H1 (cell line): Measurements from ENCODE around the gene KDM6A. TPM values are rescaled to one million over a fixed set of nuclear protein-coding genes. Genes with fewer than 3 reads are reported as not detected.

Experiments
- CTCF ChIA-PET: fragments of 300-600 bp; sonication (Branson Sonifier 250); formaldehyde crosslinking; loops from one replicate; lab custom pipeline; 2021; ENCODE audit not compliant: partially characterized antibody; lab: Charles Lee
- POLR2A ChIA-PET: fragments of 300-600 bp; sonication (Branson Sonifier 250); formaldehyde crosslinking; loops from one replicate; lab custom pipeline; 2021; ENCODE audit warnings: inconsistent platforms; ENCODE audit not compliant: partially characterized antibody; lab: Charles Lee
- DNase-seq, 2 experiments: peaks; one replicate each; pipeline versions ENCODE4 v3.0.0 to v3.0.0-alpha.2; 2010 to 2022; ENCODE audit warnings: low spot score in 2 of 2, low read depth in 1 of 2, mixed read lengths in 1 of 2
- FAIRE-seq: peaks from 2 replicates; lab custom pipeline; 2011; peaks lifted over from hg19 to GRCh38; lab: Jason Lieb, UNC
- H2AFZ ChIP-seq: 2 replicates; pipeline ENCODE4 v1.8.1; 2012; ENCODE audit warnings: low read length, inconsistent platforms
- H2AK5ac ChIP-seq: 2 replicates; pipeline ENCODE4 v1.6.1; 2013; ENCODE audit warnings: low read depth, low read length
- H2BK120ac ChIP-seq: replicated peaks from 2 replicates; pipeline ENCODE3; 2013; ENCODE audit warnings: low read depth, low read length, inconsistent platforms
- H2BK12ac ChIP-seq: 2 replicates; pipeline ENCODE4 v1.6.1; 2013; ENCODE audit warnings: low read depth, low read length
- H2BK15ac ChIP-seq: 2 replicates; pipeline ENCODE4 v1.6.1; 2013; ENCODE audit warnings: low read length
- H2BK20ac ChIP-seq: 2 replicates; pipeline ENCODE4 v1.6.1; 2013; ENCODE audit warnings: low read length
- H2BK5ac ChIP-seq: 2 replicates; pipeline ENCODE4 v1.6.1; 2013; ENCODE audit warnings: low read depth, low read length
- H3K14ac ChIP-seq: 2 replicates; pipeline ENCODE4 v1.6.1; 2013; ENCODE audit warnings: inconsistent platforms; ENCODE audit not compliant: insufficient read length
- H3K18ac ChIP-seq: 2 replicates; pipeline ENCODE4 v1.6.1; 2013; ENCODE audit warnings: low read length; ENCODE audit errors: extremely low read depth
- H3K23ac ChIP-seq: 2 replicates; pipeline ENCODE4 v1.6.1; 2013; ENCODE audit warnings: inconsistent platforms; ENCODE audit not compliant: insufficient read length
- H3K23me2 ChIP-seq: 2 replicates; pipeline ENCODE4 v1.6.1; 2013; ENCODE audit warnings: low read depth, low read length
- H3K27ac ChIP-seq: 2 replicates; pipeline ENCODE4 v1.6.1; 2011; ENCODE audit warnings: low read depth, low read length, inconsistent platforms
- H3K27me3 ChIP-seq, 4 experiments: replicated peaks in 1 of 4; 1 replicate in 1 of 4; 2 replicates in 3 of 4; pipeline versions ENCODE4 v1.6.1 to v1.8.1; 2011 to 2013; ENCODE audit warnings: low read length in 3 of 4, mild to moderate bottlenecking in 3 of 4, inconsistent platforms in 2 of 4, mixed read lengths in 2 of 4, moderate library complexity in 1 of 4; ENCODE audit not compliant: control insufficient read depth in 3 of 4, insufficient read depth in 3 of 4; ENCODE audit errors: extremely low read depth in 1 of 4
- H3K36me3 ChIP-seq, 4 experiments: 2 replicates each; pipeline versions ENCODE4 v1.6.1 to v1.8.1; 2011 to 2013; ENCODE audit warnings: mild to moderate bottlenecking in 4 of 4, low read length in 3 of 4, moderate library complexity in 2 of 4, control low read depth in 1 of 4, inconsistent platforms in 1 of 4; ENCODE audit not compliant: insufficient read depth in 4 of 4, control insufficient read depth in 2 of 4
- H3K4ac ChIP-seq: replicated peaks from 2 replicates; pipeline ENCODE3; 2013; ENCODE audit warnings: low read length, low read depth, mixed read lengths, inconsistent platforms; ENCODE audit not compliant: insufficient read length
- H3K4me1 ChIP-seq, 4 experiments: replicated peaks in 1 of 4; 1 replicate in 1 of 4; 2 replicates in 3 of 4; pipeline versions ENCODE4 v1.6.1 to v1.8.1; 2011 to 2013; ENCODE audit warnings: low read length in 3 of 4, inconsistent platforms in 2 of 4, mixed read lengths in 1 of 4; ENCODE audit not compliant: insufficient read depth in 4 of 4, control insufficient read depth in 3 of 4
- H3K4me2 ChIP-seq, 2 experiments: 2 replicates each; pipeline versions ENCODE4 v1.6.1 to v1.8.1; 2011 to 2013; ENCODE audit warnings: low read depth in 2 of 2, low read length in 2 of 2, control low read depth in 1 of 2, inconsistent platforms in 1 of 2, mild to moderate bottlenecking in 1 of 2; ENCODE audit not compliant: insufficient read depth in 1 of 2
- H3K4me3 ChIP-seq, 4 experiments: fragments of 200-600, 300-600 bp in 1 of 4; sonication (generic), shearing (Covaris generic), sonication (Bioruptor Twin) in 1 of 4; 2 replicates each; pipeline versions ENCODE4 v1.5.1 to v1.8.1; 2011 to 2016; ENCODE audit warnings: low read length in 4 of 4, low read depth in 3 of 4, control low read depth in 2 of 4, inconsistent platforms in 2 of 4, mild to moderate bottlenecking in 2 of 4, mixed read lengths in 1 of 4, moderate library complexity in 1 of 4; ENCODE audit not compliant: insufficient read depth in 2 of 4; ENCODE audit errors: extremely low read depth in 1 of 4
- H3K56ac ChIP-seq: replicated peaks from 2 replicates; pipeline ENCODE3; 2013; ENCODE audit warnings: low read depth, mild to moderate bottlenecking, mixed read lengths, low read length, inconsistent platforms; ENCODE audit not compliant: insufficient read length
- H3K79me1 ChIP-seq: 2 replicates; pipeline ENCODE4 v1.6.1; 2013; ENCODE audit warnings: low read depth, low read length, control low read depth
- H3K79me2 ChIP-seq, 2 experiments: 2 replicates each; pipeline versions ENCODE4 v1.6.1 to v1.8.1; 2012 to 2013; ENCODE audit warnings: low read length in 2 of 2, mild to moderate bottlenecking in 2 of 2, inconsistent platforms in 1 of 2; ENCODE audit not compliant: insufficient read depth in 2 of 2, control insufficient read depth in 1 of 2
- H3K9ac ChIP-seq, 4 experiments: replicated peaks in 1 of 4; 1 replicate in 1 of 4; 2 replicates in 3 of 4; pipeline versions ENCODE4 v1.6.1 to v1.8.1; 2011 to 2013; ENCODE audit warnings: low read depth in 3 of 4, low read length in 3 of 4, control low read depth in 2 of 4, mild to moderate bottlenecking in 2 of 4, moderate library complexity in 2 of 4, inconsistent platforms in 1 of 4; ENCODE audit errors: extremely low read depth in 1 of 4
- H3K9me3 ChIP-seq, 2 experiments: 2 replicates each; pipeline versions ENCODE4 v1.6.1 to v1.8.1; 2012 to 2013; ENCODE audit warnings: mild to moderate bottlenecking in 2 of 2, moderate library complexity in 2 of 2, control low read depth in 1 of 2, inconsistent platforms in 1 of 2, low read depth in 1 of 2, low read length in 1 of 2, mixed read lengths in 1 of 2; ENCODE audit not compliant: insufficient read depth in 2 of 2
- H4K20me1 ChIP-seq, 2 experiments: replicated peaks in 1 of 2; 2 replicates each; pipeline versions ENCODE3 to v1.8.1; 2011 to 2013; ENCODE audit warnings: inconsistent platforms in 2 of 2, low read length in 2 of 2, mild to moderate bottlenecking in 1 of 2; ENCODE audit not compliant: insufficient read depth in 2 of 2, control insufficient read depth in 1 of 2
- H4K5ac ChIP-seq: 2 replicates; pipeline ENCODE4 v1.6.1; 2013; ENCODE audit warnings: low read length, low read depth, mixed read lengths, inconsistent platforms; ENCODE audit not compliant: insufficient read length
- H4K8ac ChIP-seq: 2 replicates; pipeline ENCODE4 v1.8.0; 2013; ENCODE audit warnings: mild to moderate bottlenecking, moderate library complexity, low read length, inconsistent platforms; ENCODE audit not compliant: insufficient read depth; ENCODE audit errors: extremely low read depth
- H4K91ac ChIP-seq: replicated peaks from 2 replicates; pipeline ENCODE3; 2013; ENCODE audit warnings: low read length, mixed read lengths, inconsistent platforms; ENCODE audit not compliant: insufficient read length
- BCL11A ChIP-seq, 2 experiments: IDR thresholded peaks; one replicate each; pipeline ENCODE4 v1.6.1; 2011; ENCODE audit warnings: low read depth in 2 of 2, low read length in 2 of 2, mild to moderate bottlenecking in 2 of 2
- EGR1 ChIP-seq: IDR thresholded peaks from 2 replicates; pipeline ENCODE4 v1.6.1; 2011; ENCODE audit warnings: low read depth, low read length, borderline replicate concordance
- KDM5A ChIP-seq: fragments of 200-600 bp; IDR thresholded peaks from 2 replicates; pipeline ENCODE4 v1.7.1; 2012; ENCODE audit warnings: mild to moderate bottlenecking, low read length, inconsistent platforms, mixed read lengths
- NRF1 ChIP-seq: IDR thresholded peaks from 2 replicates; pipeline ENCODE4 v1.6.1; 2011; ENCODE audit warnings: mild to moderate bottlenecking, low read depth, low read length, improper control_type of control experiment
- RNF2 ChIP-seq: fragments of 200-900, 300-1000 bp; sonication (generic); IDR thresholded peaks from 2 replicates; pipeline ENCODE4 v1.7.1; 2016; ENCODE audit warnings: borderline replicate concordance, low read depth, mild to moderate bottlenecking, antibody characterized with exemption, low read length; ENCODE audit not compliant: poor library complexity, severe bottlenecking; ENCODE audit errors: missing control alignments
- RXRA ChIP-seq: IDR thresholded peaks from 2 replicates; pipeline ENCODE4 v1.6.1; 2011; ENCODE audit warnings: low read depth, mild to moderate bottlenecking, low read length, moderate library complexity; ENCODE audit not compliant: insufficient read depth
- SIRT6 ChIP-seq: IDR thresholded peaks from one replicate; pipeline ENCODE4 v1.7.1; 2012; ENCODE audit warnings: low read length, inconsistent platforms
- SUZ12 ChIP-seq: fragments of 200-600 bp; sonication (generic); IDR thresholded peaks from 2 replicates; pipeline ENCODE4 v1.6.1; 2012; ENCODE audit warnings: mild to moderate bottlenecking, inconsistent platforms, low read length, moderate library complexity, mixed read lengths
- TAF1 ChIP-seq: IDR thresholded peaks from 2 replicates; pipeline ENCODE4 v1.6.1; 2011; ENCODE audit warnings: mild to moderate bottlenecking, low read depth, low read length
- TEAD4 ChIP-seq: IDR thresholded peaks from 2 replicates; pipeline ENCODE4 v1.6.1; 2012; ENCODE audit warnings: low read depth, low read length, inconsistent platforms, mixed read lengths
- WGBS, 2 experiments: shearing (Covaris generic) in 1 of 2; methylation state at CpG; one replicate each; pipeline versions ENCODE4 v1.1.6 to v1.1.7; 2013 to 2015; ENCODE audit warnings: low lambda C conversion rate in 2 of 2, mixed read lengths in 2 of 2, inconsistent platforms in 1 of 2, low coverage in 1 of 2, missing lambda C conversion rate in 1 of 2; ENCODE audit not compliant: insufficient replicate concordance in 2 of 2, insufficient coverage in 1 of 2, insufficient read length in 1 of 2; ENCODE audit errors: extremely low coverage in 1 of 2, missing lambda C conversion rate in 1 of 2; 5-methylcytosine and 5-hydroxymethylcytosine counted together
- polyA plus RNA-seq, 7 experiments: library from polyadenylated mRNA; depleted of rRNA in 3 of 7; stranded (reverse) in 5 of 7; unstranded in 2 of 7; fragments of >200 nt in 5 of 7; fragments of 200-250 nt in 2 of 7; gene quantifications; 1 replicate in 5 of 7; 2 replicates in 1 of 7; 4 replicates in 1 of 7; pipeline versions ENCODE4 v1.2.1 to v1.2.3, GENCODE V29; 2011 to 2013; ENCODE audit warnings: missing spikeins in 2 of 7, mixed read lengths in 2 of 7
- total RNA-seq: library from RNA; stranded (reverse); fragmentation: NEBNext Ultra II Directional; extraction: Animal tissue kit (Norgen Biotek cat#: 25700); gene quantifications from 2 replicates; pipeline ENCODE4 v1.2.1, GENCODE V29; 2021
- TF ChIP-seq, protein P1 (sequence below): IDR thresholded peaks from 2 replicates; pipeline ENCODE4 v1.6.1; 2012; ENCODE audit warnings: inconsistent platforms
- TF ChIP-seq, protein P2 (sequence below): IDR thresholded peaks from 2 replicates; pipeline ENCODE4 v1.6.1; 2012; ENCODE audit warnings: inconsistent platforms

KDM6A gene
- total and polyA plus RNA-seq, 2 of the 8 experiments (the other 6 are each of a cell fraction or from before 2014, with no cell fraction given): 43.5 to 58.4 TPM

DNA sequence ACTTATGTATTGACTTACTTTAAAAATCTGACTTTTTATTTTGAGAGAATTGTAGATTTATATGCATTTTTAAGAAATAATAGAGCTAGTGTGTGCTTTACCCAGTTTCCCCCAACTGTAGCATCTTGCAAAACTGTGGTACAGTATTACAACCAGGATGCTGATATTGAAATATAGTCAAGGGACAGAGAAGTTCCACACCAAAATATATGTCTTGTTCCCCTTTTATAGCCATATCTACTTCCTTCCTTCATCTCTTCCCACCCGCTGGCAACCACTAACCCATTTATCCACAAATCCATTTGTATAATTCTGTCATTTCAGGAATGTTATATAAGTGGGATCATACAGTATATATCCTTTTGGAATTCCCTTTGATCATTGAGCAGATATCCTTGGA is 16.8 kb downstream of the KDM6A start:
- H4K5ac ChIP-seq: no peak overlapping the region
- H3K18ac ChIP-seq: no peak overlapping the region
- H3K23ac ChIP-seq: no peak overlapping the region
- no peaks in the 10 kb centered on the region for H3K27me3 ChIP-seq
- 88% methylated on average over 1 of the region's 1 CpG; no CpG with 5 or more reads in 1 of the 2 experiments for WGBS, 2 experiments
- no peak overlapping the region for H3K9ac ChIP-seq
- no peak overlapping the region for H2AFZ ChIP-seq
- H2AK5ac ChIP-seq: no peak overlapping the region
- ChIA-PET POLR2A (no interaction called here), CTCF (no interaction called here)
- no peaks in the 10 kb centered on the region for H3K23me2 ChIP-seq
- no peaks in the 10 kb centered on the region for H3K36me3 ChIP-seq
- H3K9me3 ChIP-seq: no peaks in the 10 kb centered on the region
- DNase-seq (no peak), FAIRE-seq (no peak)
- no peak overlapping the region for H3K4me3 ChIP-seq
- H4K8ac ChIP-seq: no peak overlapping the region
- no peak overlapping the region for H3K56ac ChIP-seq
- no peaks in the 10 kb centered on the region for H3K4me1 ChIP-seq
- H2BK120ac ChIP-seq: no peak overlapping the region
- no peak overlapping the region for H2BK20ac ChIP-seq
- no peaks in the 10 kb centered on the region for H3K79me1 ChIP-seq
- no peak overlapping the region for H2BK12ac ChIP-seq
- no peak overlapping the region for H3K4ac ChIP-seq
- peaks cover 0 to 1% of the 10 kb centered on the region in 2 experiments for H4K20me1 ChIP-seq
- no peak overlapping the region for H2BK5ac ChIP-seq
- no peak overlapping the region for H2BK15ac ChIP-seq
- no peak overlapping the region for H3K14ac ChIP-seq
- H3K79me2 ChIP-seq: peaks cover 6 to 97% of the 10 kb centered on the region in 2 experiments; a peak in 3 of 4 replicates
- H3K4me2 ChIP-seq: no peak overlapping the region
- no peak overlapping the region for H4K91ac ChIP-seq
- no peak overlapping the region for H3K27ac ChIP-seq
- TF ChIP-seq SUZ12 (no peak), RNF2 (no peak), TEAD4 (no peak), RXRA (no peak), EGR1 (no peak), KDM5A (no peak), TAF1 (no peak), SIRT6 (no peak), BCL11A (IDR thresholded peaks at IDR 0.05; ENCODE audit: low read depth in 2 of 2, low read length in 2 of 2) (no peak), NRF1 (no peak)
- TF ChIP-seq, protein P1, sequence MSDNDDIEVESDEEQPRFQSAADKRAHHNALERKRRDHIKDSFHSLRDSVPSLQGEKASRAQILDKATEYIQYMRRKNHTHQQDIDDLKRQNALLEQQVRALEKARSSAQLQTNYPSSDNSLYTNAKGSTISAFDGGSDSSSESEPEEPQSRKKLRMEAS: no peak
- TF ChIP-seq, protein P2, sequence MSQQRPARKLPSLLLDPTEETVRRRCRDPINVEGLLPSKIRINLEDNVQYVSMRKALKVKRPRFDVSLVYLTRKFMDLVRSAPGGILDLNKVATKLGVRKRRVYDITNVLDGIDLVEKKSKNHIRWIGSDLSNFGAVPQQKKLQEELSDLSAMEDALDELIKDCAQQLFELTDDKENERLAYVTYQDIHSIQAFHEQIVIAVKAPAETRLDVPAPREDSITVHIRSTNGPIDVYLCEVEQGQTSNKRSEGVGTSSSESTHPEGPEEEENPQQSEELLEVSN: no peak
